Measurements from ENCODE around the gene KLC3.
"Not testable (repeated sequence)": the region's sequence is repeated elsewhere in the genome, so short reads cannot be mapped to it uniquely, and the experiment has no call there.

KLC3 gene

GRCh38 chr19:45340232-45340898 is at the start of gene KLC3:
Gene KLC3 (plus strand): TSS chr19:45340750. CDS start chr19:45345542, 4,792 bp downstream.
- no peak for DNase-seq (ENCODE audit: low spot score)

- DNase-seq (ENCODE audit: low spot score): no peak
Observed at GRCh38 chr19:45291834-45292233, 48.7 kb upstream of the KLC3 start.

- DNase-seq (ENCODE audit: low spot score): no peak
Observed at GRCh38 chr19:45293682-45294081, 46.9 kb upstream of the KLC3 start.

GRCh38 chr19:45294291-45295029 is 46.1 kb upstream of the KLC3 start:
- DNase-seq (ENCODE audit: low spot score): no peak

- DNase-seq (ENCODE audit: low spot score): no peak
Observed at GRCh38 chr19:45295873-45296272, 44.7 kb upstream of the KLC3 start.

GRCh38 chr19:45296355-45296754 is 44.2 kb upstream of the KLC3 start:
- no peak for DNase-seq (ENCODE audit: low spot score)

- DNase-seq (ENCODE audit: low spot score): no peak
Observed at GRCh38 chr19:45297674-45298073, 42.9 kb upstream of the KLC3 start.

GRCh38 chr19:45298264-45298663 is 42.3 kb upstream of the KLC3 start:
- DNase-seq (ENCODE audit: low spot score): no peak

- DNase-seq (ENCODE audit: low spot score): no peak
Observed at GRCh38 chr19:45299719-45300118, 40.8 kb upstream of the KLC3 start.

- no peak for DNase-seq (ENCODE audit: low spot score)
Observed at GRCh38 chr19:45302416-45302815, 38.1 kb upstream of the KLC3 start.

GRCh38 chr19:45303269-45304060 is 37.1 kb upstream of the KLC3 start:
- no peak for DNase-seq (ENCODE audit: low spot score)

- no peak for DNase-seq (ENCODE audit: low spot score)
Observed at GRCh38 chr19:45304141-45304926, 36.2 kb upstream of the KLC3 start.

- no peak for DNase-seq (ENCODE audit: low spot score)
Observed at GRCh38 chr19:45305007-45305406, 35.5 kb upstream of the KLC3 start.

- DNase-seq (ENCODE audit: low spot score): no peak
Observed at GRCh38 chr19:45305421-45305820, 35.1 kb upstream of the KLC3 start.

- peak; percentile 47 for DNase-seq (ENCODE audit: low spot score)
Observed at GRCh38 chr19:45306040-45306439, 34.5 kb upstream of the KLC3 start.

GRCh38 chr19:45306518-45307027 is 34.0 kb upstream of the KLC3 start:
- no peak for DNase-seq (ENCODE audit: low spot score)

- no peak for DNase-seq (ENCODE audit: low spot score)
Observed at GRCh38 chr19:45307361-45307760, 33.2 kb upstream of the KLC3 start.

- DNase-seq (ENCODE audit: low spot score): not testable (repeated sequence)
Observed at GRCh38 chr19:45309322-45309721, 31.2 kb upstream of the KLC3 start.

- DNase-seq (ENCODE audit: low spot score): no peak
Observed at GRCh38 chr19:45311621-45312020, 28.9 kb upstream of the KLC3 start.

- DNase-seq (ENCODE audit: low spot score): not testable (repeated sequence)
Observed at GRCh38 chr19:45312285-45312684, 28.3 kb upstream of the KLC3 start.

GRCh38 chr19:45314708-45315245 is 25.8 kb upstream of the KLC3 start:
- no peak for DNase-seq (ENCODE audit: low spot score)

- DNase-seq (ENCODE audit: low spot score): no peak
Observed at GRCh38 chr19:45315304-45315703, 25.2 kb upstream of the KLC3 start.

Measured in AG20443 (cell line).